ENCODE measurements around the gene NRAP.

- TF ChIP-seq CTCF (IDR thresholded peaks at IDR 0.05) (no peak), POLR2A (IDR thresholded peaks at IDR 0.05) (no peak)
Measured at GRCh38 chr10:113639966-113640365, 23.9 kb downstream of the NRAP start.

Measured in thyroid gland (tissue), 4 donors.